DMS153 treated with DMSO at 0.1 percent for 48 hours (cell line): ENCODE data around the gene FOSL2.

Source experiments
- DNase-seq: peaks from one replicate; lab custom pipeline; 2025; ENCODE audit not compliant: unreplicated experiment; lab: John Stamatoyannopoulos, UW

The FOSL2 gene

DNA sequence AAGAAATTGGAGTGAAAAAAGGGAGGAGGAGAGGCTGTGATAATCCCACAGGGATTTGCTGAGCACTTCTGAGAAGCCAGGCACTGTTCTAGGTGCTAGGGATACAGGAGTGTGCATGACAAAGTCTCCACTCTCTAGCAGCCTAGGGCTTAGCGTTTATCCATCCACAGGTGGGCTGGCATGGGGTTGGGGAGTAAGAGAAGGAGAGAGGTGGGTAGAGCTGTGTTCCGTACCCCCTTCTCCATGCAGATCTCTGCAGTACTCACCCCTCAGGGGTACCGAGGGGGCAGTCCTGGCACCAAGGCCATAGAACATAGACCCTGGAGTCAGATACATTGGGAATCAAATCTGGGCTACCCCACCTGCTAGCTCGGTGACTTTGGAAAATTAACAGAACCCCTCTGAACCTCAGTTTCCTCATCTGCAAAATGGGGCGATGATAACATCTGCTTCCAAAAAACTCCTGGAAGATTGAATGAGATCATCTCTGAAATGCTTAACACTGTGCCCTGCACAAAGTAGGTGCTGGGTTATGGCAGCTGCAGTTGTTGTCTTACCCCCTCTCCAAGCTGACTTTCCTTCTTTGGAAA is 18.6 kb downstream of the FOSL2 start:
- no peak for DNase-seq

DNA sequence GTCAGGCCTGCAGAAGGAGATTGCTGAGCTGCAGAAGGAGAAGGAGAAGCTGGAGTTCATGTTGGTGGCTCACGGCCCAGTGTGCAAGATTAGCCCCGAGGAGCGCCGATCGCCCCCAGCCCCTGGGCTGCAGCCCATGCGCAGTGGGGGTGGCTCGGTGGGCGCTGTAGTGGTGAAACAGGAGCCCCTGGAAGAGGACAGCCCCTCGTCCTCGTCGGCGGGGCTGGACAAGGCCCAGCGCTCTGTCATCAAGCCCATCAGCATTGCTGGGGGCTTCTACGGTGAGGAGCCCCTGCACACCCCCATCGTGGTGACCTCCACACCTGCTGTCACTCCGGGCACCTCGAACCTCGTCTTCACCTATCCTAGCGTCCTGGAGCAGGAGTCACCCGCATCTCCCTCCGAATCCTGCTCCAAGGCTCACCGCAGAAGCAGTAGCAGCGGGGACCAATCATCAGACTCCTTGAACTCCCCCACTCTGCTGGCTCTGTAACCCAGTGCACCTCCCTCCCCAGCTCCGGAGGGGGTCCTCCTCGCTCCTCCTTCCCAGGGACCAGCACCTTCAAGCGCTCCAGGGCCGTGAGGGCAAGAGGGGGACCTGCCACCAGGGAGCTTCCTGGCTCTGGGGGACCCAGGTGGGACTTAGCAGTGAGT is 19.4 kb downstream of the FOSL2 start:
- no peak for DNase-seq

DNA sequence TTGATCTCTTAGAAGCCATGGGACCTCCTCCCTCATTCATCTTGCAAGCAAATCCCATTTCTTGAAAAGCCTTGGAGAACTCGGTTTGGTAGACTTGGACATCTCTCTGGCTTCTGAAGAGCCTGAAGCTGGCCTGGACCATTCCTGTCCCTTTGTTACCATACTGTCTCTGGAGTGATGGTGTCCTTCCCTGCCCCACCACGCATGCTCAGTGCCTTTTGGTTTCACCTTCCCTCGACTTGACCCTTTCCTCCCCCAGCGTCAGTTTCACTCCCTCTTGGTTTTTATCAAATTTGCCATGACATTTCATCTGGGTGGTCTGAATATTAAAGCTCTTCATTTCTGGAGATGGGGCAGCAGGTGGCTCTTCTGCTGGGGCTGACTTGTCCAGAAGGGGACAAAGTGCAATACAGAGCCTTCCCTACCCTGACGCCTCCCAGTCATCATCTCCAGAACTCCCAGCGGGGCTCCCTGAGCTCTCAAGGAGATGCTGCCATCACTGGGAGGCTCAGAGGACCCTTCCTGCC is 20.0 kb downstream of the FOSL2 start:
- DNase-seq: no peak

DNA sequence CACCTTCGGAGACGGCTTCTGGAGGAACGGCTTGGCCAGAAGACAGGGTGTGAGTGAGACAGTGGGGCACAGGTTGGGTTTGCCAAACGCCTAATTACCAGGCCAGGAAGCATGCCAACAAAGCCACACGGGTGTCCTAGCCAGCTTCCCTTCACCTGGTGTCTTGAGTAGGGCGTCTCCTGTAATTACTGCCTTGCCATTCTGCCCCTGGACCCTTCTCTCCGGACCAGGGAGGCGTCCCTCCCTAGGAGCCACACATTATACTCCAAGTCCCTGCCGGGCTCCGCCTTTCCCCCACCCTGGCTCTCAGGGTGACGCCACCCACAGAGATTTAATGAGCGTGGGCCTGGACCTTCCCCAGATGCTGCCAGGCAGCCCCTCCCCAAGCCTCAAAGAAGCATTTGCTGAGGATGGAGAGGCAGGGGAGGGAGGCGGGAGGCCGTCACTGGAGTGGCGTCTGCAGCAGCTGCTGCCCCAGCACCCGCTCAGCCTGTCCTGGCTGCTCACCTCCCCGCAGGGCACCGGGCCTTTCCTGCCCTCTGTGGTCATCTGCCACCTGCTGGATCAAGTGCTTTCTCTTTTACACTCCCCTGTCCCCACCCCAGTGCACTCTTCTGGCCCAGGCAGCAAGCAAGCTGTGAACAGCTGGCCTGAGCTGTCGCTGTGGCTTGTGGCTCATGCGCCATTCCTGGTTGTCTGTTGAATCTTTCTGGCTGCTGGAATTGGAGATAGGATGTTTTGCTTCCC is 20.7 kb downstream of the FOSL2 start:
- DNase-seq: no peak

DNA sequence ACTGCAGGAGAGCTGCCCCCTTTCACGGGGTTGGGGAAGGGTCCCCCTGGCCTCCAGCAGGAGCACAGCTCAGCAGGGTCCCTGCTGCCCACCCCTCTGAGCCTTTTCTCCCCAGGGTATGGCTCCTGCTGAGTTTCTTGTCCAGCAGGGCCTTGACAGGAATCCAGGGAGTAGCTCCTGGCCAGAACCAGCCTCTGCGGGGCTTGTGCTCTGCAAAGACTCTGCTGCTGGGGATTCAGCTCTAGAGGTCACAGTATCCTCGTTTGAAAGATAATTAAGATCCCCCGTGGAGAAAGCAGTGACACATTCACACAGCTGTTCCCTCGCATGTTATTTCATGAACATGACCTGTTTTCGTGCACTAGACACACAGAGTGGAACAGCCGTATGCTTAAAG is 21.2 kb downstream of the FOSL2 start:
- no peak for DNase-seq

DNA sequence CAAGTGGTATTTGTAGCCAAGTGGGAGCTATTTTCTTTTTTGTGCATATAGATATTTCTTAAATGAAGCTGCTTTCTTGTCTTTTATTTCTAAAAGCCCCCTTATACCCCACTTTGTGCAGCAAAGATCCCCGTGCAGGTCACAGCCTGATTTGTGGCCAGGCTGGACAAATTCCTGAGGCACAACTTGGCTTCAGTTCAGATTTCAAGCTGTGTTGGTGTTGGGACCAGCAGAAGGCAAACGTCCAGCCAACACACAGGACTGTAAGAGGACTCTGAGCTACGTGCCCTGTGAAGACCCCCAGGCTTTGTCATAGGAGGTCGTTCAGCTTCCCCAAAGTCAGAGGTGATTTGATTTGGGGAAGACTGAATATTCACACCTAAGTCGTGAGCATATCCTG is 21.9 kb downstream of the FOSL2 start:
- DNase-seq: no peak

DNA sequence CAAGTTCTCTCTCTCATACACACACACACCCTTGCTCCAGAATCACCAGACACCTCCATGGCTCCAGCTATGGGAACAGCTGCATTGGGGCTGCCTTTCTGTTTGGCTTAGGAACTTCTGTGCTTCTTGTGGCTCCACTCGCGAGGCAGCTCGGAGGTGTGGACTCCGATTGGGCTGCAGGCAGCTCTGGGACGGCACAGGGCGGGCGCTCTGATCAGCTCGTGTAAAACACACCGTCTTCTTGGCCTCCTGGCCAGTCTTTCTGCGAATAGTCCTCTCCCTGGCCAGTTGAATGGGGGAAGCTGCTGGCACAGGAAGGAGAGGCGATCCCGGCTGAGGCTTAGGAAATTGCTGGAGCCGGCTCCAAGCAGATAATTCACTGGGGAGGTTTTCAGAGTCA is 22.4 kb downstream of the FOSL2 start:
- DNase-seq: no peak

DNA sequence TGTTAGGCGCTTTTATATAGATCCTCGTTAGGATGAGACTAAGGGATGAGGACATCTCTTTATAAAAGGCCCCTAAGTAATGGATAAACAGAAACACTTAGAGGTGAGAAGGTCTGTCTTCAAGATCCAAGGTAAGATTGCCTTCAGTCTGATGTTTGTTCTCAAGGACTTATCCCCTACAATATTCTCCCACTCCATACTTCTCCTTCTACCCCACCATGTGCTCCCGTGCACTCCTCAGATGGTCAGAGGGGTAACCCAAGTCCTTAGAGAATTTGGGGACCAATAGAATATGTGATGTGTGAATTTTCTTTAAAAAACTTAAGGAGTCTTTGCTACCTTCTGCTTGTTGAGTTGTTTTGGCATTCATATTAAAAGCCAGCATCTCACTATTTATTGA is 23.1 kb downstream of the FOSL2 start:
- no peak for DNase-seq

DNA sequence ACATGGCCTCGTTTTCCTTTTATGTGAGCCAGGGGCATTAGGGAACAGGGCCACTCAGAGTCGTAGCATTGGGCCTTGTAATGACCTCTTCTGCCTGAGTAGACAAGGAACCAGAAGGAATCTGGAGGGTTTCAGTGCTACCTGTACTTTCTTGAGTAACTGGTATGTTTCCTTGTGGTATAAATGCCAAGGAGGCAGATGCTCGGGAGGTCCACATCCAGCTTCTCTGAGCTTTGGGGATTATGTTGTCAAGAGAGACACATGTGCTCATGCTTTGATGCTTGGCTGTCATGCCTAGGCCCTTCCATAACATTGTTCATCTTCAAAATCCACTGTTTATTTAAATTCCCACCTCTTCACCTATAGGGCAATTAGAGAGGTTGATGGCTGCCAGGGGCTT is 26.3 kb downstream of the FOSL2 start:
- no peak for DNase-seq

DNA sequence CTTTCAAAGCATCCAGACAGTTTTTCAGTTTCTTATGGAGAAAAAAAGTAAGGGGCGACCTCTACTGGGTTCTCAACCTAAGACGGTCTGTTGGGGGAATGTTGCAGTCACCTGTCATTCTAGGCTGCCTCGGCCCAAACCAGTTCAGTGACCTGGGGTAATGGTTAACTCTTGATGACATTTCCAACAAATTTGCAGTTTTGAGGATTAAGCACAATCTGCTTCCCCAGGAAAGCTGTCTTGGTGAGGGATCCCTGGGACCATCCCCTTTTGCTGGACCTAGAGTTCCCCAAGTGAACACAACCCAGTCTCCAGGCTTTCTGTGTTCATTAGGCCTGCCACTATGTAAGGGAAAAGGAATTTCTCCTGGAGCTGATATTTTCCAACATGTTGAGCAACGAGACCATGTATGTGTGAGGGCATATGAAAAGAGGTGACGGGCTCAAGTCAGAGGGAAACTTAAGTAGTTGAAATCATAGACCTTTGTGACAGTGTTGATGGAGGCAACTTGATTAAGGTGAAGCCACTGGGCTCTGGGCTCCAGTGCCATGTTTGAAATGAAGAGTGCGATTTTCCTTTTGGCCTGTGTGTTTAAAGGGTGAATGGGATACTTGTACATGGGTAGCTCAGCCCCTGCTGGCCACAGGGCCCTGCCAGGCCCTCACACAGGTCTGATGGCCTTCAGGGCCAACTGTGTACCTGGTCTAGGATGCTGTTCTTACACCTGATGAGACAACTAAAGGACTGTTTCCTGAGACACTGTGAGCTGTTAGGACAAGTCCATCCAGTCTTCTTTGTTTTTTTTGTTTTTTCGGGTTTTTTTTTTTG is 27.0 kb downstream of the FOSL2 start:
- DNase-seq: no peak

DNA sequence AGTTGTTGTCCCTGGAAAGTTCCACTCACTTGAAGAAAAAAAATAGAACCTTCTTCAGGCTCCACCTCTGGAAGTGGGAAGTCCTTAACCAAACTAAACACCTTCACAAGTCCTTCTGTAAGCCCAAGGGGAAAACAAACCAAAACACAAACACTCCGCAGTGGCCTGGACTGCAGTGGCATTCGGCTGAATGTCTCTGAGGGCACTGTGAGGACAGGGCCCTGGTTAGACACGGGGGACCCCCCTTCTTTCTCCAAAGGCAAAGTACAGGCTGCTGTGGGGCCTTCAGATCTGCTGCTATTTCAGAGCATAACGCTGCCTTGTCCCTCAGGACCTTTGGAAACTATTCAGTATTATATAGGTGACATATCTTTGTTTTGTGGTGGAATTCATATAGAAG is 28.1 kb downstream of the FOSL2 start:
- DNase-seq: no peak

DNA sequence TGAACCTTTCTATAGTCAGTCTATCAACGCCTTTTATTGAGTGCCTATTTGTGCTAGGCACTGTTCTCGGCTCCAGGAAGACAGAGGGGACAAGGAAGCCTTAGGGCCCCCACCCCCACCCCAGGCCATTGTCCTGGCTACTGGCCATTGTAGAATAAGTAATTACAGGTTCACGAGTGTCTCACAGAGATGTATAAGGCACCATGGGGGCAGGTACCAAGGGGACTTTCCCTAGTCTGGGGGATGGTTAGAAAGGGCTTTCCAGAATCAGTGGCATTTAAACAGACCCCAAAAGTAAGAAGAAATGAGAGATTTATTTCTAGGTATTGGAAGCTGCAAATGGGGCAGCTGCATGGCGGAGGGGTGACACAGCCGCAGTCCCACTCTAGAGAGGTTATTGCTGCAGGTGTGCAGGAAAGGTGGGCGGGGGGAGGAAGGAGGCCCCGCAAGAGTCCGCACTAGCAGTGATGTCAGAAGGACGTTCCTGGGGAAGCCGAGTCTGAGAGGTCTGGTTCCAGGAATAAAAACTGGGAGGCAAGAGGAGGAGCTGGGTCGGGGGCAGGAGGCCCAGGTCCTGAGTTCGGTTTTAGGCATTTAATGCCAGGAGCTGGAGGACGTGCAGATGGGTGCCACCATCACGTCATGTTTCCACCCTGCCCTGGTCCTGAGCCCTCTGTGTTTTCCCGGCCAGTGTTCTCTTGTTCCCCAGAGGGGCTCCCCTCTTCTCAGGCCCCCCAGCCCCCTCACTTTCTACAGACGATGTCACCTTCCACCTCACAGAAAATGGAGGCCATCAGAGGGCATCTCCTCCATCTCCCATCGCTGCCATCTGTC is 30.5 kb downstream of the FOSL2 start:
- DNase-seq: no peak

DNA sequence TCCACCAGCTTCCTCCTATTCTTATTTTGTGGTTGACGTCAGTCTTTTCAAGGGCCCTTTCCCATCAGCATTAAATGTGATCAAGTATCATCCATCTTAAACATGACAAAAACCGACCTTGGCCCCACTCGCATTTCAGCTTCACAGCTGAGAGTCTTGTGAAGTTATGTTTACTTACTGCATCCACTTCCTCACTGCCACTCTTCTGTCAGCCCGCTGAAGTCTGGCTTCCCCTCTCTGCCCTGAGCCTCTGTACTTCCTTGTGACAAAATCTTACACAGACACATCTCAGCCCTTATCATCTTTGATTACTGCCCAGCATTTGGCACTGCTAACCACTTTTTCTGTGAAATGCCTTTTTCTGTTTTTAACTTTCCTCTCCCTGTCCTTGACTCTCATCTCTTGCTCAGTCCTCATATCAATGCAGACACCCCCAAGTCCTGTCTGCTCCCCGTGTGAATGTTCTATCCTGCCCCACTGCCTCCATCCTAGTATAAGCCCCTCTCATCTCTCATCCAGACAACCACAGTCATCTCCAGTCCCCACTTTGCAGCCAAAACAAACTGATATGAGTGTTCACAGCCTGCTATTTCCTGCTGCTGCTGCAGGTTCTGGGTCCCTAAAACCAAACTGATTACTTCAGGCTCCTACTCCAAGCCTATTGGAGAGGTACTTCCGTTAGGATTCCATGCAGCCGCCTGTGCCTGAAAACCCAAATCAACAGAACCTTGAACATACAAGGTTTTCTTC is 31.4 kb downstream of the FOSL2 start:
- no peak for DNase-seq

DNA sequence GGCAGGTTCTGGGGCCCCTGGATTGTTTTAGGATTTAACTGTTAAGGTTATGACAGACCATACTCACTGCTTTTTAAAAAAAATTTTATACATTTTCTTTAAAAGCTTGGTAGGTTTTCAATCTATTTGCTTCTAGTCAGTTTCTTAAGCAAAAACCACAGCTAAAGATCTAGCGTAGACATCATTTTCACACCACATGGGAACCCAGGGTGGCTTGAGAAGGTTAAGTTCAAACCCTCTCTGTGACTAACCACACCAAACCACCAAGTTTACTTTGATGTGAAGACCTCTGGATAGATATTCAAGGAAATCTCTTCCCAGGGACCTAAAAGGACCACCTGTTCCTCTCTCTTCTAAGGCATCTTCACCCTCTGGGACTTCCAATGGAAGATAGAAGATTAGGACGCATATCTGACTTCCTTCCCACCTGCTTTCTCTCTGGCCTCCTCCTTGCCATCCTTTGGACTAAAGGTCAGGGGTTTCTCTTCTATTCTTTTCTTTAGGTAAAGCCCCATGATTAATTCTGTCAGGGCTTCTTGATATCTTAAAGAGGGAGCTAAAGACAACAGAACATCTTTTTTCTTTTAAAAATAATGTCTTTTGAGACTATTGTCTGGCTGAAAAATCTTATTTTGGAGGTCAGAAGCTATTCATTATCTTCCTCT is 32.3 kb downstream of the FOSL2 start:
- DNase-seq: no peak

DNA sequence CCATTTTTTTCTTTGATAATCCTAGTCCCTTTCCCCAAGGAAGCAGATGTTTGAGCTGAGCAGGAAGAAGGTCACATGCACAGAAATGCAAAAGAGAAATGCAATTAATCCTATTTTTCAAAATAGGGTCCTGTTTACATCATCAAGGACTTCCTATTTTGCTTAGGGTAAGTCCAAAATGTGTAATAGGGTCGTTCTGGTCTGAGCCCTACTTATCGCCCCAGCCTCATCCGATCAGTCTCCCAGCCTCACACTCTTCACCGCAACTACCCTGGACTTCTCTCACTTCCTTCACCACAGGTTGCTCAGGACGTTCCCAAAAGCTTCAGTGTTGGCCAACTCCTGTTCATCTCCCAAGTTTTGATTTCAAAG is 32.8 kb downstream of the FOSL2 start:
- DNase-seq: no peak

DNA sequence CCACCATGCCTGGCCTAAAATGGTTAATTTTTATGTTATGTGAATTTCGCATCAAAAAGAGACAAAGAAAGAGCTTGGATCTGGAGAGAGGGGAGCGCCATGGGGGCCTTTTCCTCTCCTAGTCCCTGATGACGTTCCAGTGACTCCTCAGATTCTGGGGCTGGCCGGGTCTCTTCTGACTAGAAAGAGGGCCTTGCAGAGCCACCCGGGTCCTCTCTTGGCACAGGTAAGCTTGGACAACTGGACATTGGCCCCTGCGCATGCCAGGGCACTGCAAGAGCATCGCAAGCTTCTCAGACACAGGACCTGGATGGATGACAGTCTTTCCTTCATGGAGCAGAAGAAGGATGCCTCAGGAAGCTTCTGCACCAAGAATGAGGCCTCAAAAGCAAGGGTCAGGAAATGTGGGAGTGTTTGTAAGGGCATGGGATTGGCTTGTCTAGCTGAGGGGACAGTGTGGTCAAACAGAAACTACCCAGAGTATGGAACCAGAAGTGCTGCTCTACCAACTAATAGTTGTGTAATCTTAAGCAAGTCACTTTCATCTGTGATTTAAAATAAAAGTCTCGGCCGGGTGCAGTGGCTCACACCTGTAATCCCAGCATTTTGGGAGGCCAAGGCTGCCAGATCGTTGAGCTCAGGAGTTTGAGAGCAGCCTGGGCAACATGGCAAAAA is 35.2 kb downstream of the FOSL2 start:
- DNase-seq: no peak

DNA sequence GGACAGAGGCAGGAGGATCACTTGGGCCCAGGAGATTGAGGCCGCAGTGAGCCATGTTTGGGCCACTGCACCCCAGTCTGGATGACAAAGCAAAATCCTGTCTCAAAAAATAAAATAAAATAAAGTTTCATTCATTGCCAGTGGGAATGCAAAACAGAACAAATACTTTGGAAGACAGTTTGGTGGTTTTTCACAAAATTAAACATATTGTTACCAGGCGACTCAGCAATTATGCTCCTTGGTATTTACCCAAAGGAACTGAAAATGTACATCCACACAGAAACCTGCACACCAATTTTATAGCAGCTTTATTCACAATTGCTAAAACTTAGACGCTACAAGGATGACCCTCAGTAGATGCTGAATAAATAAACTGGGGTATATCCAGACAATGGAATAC is 35.8 kb downstream of the FOSL2 start:
- DNase-seq: no peak

DNA sequence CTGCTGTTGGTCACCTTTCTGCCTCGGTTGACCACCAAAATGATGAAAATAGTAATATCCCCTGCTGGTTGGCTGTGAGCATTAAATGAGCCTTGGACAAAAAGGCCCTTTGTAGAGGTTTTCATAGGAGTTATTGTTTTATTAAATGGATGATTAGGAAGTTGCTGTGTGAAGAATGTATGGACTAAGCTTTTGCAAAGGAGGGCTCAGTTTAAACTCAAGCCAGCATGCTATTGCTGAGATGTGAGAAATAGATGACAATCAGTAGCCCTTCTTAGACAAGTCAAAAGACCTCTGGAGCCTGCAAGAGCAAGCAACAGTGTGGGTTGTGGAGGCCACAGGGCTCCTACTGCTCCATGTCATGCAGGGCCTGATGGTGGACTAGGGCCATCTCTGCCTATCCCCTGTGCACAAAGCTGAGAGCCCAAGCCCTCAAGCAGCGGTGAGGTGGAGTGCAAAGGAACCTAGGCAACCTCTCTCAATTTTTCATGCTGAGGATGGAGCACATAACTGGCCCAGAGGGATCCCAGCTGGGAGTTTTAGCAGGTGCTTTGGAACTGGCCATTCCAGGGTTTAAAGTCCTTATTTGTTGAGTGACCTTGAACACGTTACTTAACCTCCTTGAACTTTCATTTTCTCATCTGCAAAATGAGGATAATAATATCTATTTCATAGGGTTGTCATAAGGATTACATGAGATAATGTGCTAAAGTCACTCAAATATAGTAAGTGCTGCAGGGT is 37.1 kb downstream of the FOSL2 start:
- DNase-seq: no peak
